Measurements from ENCODE around the gene NFX1. TPM values are rescaled to one million over a fixed set of nuclear protein-coding genes. Genes with fewer than 3 reads are reported as not detected.

The NFX1 gene
- total and polyA plus RNA-seq, 9 of the 15 experiments (the other 6 are each of a cell fraction or from before 2014, with no cell fraction given): 8.8 to 38.9 (median 26.8) TPM

GRCh38 chr9:33264473-33265177 lies 25.7 kb upstream of the NFX1 start, which contains the start of the genes BAG1 and CHMP5 (continued):
- TF ChIP-seq PATZ1 (CRISPR knock-in tag; IDR thresholded peaks at IDR 0.05; ENCODE audit: borderline replicate concordance) (no peak), KLF16 (IDR thresholded peaks at IDR 0.05) (no peak), ZNF740 (CRISPR knock-in tag; IDR thresholded peaks at IDR 0.05) (no peak), ZNF740 (tag; IDR thresholded peaks at IDR 0.05) (no peak; a peak in 1 of 4 replicates), BHLHE40 (IDR thresholded peaks at IDR 0.05; ENCODE audit: low read length) (no peak), CUX1 (CRISPR knock-in tag; IDR thresholded peaks at IDR 0.05) (no peak), NFATC3 (IDR thresholded peaks at IDR 0.05) (no peak), ZNF384 (IDR thresholded peaks at IDR 0.05; ENCODE audit: low read depth, low read length) (no peak), CREB1 (IDR thresholded peaks at IDR 0.05) (no peak), CREB1 (CRISPR knock-in tag; IDR thresholded peaks at IDR 0.05) (peak; percentile 46; the same call in 1 of the 2 replicates), HDAC1 (IDR thresholded peaks at IDR 0.05) (no peak), ZNF347 (CRISPR knock-in tag; IDR thresholded peaks at IDR 0.05; ENCODE audit: low read depth) (no peak), STAG1 (CRISPR knock-in tag; IDR thresholded peaks at IDR 0.05; ENCODE audit: borderline replicate concordance) (no peak), IRF9 (tag; IDR thresholded peaks at IDR 0.05) (no peak)

Measured in K562 (cell line).